GM18873 (cell line): ENCODE measurements around the gene ARHGEF2.

ENCODE experiments used
- ATAC-seq: cut with Tn5 transposase; IDR thresholded peaks from one replicate; pipeline ENCODE4 v1.9.1; 2021; ENCODE audit warnings: mild to moderate bottlenecking, moderate library complexity, moderate number of reproducible peaks; ENCODE audit not compliant: unreplicated experiment, low FRiP score

The ARHGEF2 gene

DNA sequence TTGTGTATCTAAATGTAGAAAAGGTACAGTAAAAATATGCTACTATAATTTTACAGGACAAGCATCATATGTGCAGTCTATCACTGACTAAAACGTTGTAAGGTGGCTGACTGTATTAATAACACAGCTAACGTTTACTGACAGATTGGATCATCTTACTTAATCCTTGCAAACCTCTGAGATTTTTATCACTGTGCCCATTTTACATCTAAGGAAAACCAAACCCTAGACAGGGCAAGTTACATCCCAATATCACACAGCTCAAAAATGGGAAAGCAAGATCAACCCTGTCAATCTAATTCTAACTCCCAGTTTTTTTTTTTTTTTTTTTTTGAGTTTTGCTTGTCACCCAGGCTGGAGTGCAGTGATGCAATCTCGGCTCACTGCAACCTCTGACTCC, 59.7 kb downstream of the ARHGEF2 start:
- no peak for ATAC-seq

DNA sequence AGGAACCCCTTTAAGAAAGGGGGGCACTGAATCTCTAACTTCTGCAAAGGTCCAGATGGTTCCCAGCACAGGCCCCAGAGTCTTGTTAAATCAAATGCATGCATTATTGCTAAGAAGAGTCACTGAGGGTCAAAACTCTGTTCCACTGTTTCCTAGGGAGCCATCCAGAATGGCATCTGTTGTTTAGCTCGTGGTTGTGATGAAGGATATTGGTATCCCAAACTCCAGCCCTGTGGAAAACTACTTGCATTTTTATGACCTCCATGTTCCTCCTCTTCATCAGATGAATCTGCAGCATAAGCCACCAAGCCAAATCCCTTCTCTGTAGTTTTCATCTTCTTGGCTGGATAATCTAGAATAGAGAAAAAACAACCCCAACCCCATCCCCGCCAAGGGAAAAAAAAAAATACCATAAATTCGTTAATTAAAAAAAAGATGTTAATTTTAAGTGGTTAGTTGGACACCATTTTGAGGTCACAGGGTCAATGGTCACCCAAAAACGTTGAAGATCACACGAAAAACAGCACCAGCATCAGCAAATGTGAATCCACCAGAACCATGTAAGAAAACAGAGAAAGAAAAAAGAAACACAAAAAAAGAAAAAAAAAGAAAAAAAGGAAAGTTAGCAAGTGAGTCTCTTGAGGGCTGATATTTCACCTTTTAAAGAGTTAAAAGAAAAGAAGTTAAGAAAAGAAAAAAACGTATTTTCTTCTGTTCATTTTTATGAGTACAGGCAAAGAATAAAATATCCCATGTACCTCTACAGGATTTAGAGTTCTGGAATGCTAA, 64.2 kb downstream of the ARHGEF2 start:
- no peak for ATAC-seq

DNA sequence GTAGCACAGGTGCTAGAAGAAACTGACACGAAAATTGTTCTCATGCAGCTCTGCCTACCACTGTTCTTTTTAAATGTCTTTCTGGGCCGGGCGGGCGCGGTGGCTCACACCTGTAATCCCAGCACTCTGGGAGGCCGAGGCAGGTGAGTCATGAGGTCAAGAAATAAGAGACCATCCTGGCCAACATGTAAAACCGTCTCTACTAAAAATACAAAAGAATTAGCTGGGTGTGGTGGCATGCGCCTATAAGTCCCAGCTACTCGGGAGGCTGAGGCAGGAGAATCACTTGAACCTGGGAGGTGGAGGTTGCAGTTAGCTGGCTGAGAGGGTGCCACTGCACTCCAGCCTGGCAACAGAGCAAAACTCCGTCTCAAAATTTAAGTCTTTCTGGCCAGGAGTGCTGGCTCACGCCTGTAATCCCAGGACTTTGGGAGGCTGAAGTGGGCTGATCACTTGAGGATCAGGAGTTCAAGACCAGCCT, 66.3 kb downstream of the ARHGEF2 start:
- no peak for ATAC-seq

DNA sequence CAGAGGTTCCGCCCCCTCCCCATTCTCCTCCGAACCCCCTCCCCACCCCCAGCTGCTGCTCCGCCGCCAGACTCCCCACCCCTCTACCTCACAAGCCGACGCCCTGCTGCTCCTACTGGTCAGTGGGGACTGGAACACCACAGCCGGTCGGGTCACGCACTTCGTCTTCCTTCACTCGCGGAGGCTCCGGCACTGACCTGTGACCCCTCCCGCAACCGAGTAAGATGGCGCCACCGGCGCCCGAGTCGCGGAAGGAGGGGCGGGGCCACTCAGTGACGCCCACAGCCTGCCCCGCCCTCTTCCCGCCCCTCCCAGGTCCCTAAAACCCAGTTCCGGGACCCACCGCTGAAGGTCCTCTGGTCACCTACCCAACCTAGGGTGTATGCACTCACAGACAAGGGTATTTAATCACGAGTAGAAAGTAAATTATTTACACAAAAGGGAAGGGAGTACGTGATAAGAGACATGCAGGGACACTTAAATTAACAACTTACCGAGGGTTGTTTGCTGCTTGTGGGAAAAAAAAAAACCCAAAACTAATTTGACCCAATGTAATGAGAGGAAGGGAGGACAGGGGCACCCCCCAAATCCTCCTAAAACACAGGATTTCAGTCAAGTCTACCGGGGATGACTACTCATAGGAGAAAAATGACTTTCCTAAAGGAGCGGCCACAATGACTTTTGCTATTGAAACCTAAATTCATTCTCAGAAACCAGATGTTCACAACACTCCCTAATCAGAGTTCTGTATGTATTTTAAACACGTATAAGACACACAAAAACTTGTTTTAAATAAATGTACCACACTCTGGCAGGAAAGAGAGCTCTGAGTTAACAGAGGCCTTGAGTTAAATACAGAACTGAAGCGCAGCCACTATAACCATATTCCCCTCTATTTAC, 66.9 kb downstream of the ARHGEF2 start, which contains the start of gene RIT1:
TSS of gene RIT1 (minus strand) at position 194 of the 900 bp plus-strand sequence. CDS start 588 bp downstream, outside the sequence.
- ATAC-seq: peak; percentile 76

DNA sequence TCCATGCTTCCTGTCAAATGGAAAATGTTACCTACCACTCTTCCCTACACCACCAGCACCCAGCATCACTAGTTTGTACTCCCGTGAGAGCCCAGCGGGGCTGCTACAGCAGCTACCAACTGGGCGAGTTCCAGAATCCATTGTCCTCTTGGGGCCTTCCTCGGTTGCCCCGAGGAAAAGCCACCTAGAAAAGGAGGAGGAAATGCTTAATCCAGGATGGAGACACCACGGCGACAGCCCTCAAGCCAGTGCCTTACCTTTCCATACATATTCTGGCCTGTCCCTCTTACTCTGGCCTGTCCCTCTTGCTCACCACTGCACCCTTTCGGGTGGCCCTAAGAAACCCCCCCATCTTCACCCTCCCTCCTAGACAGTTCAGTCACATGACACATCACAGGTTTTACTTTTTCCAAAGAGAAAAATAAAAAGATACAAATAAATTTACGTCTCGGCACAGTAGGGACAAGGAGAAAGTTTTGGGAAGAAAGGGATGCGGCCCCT, 67.7 kb downstream of the ARHGEF2 start:
- no peak for ATAC-seq

DNA sequence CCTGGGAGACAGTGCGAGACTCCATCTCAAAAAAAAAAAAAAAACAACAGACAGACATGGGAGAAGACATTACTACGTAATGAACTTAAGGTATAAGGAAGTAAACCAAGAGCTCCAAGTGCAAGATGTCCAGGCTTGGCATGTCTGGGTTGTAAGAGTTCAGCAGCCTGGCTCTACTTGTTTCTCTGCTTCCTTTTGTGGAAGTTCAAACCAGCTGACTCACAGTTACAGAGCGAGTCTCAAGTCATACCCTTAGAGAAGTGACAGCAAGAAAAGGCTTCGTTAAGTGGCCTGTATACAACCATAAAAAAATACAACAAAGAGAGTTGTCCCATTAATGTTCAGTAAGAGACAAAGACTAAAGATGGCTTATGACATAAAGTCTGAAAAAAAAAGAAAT, 68.5 kb downstream of the ARHGEF2 start:
- ATAC-seq: no peak

DNA sequence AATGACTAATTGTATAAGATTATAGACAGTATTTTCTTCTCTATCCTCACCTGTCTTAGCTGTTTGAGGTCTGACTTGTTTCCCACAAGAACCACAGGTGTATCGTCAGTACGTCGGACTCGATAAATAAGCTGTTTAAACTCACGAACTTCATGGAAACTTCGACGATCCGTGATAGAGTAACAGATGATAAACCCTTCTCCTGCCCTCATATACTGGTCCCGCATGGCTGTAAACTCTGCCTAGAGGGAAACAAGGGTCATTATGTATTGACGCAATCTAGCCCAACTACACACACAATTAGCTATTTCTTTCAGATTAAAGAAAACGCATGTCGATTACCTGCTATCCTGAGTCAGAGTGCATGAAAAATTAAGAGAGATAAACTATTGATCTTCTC, 74.1 kb downstream of the ARHGEF2 start:
- no peak for ATAC-seq

DNA sequence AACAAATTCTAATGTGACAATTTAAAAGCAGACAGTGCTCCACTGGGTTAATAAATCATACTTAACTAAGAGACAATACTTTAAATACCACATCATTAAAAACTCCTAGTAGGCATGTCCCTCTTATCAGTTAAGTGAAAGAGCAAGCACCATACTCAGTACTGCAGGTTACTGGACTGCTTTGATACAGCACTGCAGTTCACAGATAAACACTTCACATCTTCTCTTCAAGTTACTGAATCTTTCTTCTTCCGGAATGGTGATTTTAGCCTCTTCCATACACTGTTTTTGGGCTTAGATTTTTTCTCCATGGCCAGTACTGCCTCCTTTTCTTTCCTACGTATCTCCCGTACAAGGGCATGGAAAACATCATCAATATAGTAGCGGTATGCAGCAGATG, 78.2 kb downstream of the ARHGEF2 start:
- ATAC-seq: no peak

DNA sequence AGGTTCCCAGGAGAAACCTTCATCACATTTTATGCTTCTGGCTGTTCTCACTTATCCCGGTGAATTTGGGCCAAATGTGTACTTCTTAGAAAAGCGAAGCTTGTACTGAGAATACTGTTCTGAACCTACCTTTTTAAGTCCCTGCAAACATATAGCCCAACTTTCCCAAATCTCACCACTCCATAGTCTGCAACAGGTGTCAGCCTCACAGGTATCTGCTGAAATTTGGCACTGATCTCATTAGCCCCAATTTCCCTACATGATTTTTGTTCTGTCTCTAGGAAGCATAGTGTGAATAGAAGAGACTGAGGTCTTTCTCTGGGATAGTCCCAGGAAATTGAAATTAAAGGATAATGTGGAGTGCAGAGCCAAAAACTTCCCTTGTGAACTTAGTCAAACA, 78.7 kb downstream of the ARHGEF2 start:
- no peak for ATAC-seq

DNA sequence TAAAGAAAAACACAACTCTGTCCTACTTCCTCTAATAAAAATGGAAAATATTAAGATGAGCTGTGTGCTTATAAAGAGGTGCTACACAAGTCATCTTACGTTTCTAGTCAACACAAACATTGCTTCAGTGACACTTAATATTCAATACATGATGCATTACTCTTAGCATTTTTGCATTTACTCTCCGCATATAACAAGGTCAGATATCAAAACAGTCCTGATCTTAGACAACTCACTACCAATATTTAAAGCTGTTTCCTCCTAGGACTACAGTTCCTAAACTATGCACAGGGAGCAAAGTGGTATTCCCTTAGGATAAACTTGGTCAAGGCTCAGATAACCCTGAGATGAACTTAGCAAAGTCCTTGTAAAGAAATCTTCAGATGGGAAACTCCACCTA, 79.5 kb downstream of the ARHGEF2 start:
- ATAC-seq: no peak

DNA sequence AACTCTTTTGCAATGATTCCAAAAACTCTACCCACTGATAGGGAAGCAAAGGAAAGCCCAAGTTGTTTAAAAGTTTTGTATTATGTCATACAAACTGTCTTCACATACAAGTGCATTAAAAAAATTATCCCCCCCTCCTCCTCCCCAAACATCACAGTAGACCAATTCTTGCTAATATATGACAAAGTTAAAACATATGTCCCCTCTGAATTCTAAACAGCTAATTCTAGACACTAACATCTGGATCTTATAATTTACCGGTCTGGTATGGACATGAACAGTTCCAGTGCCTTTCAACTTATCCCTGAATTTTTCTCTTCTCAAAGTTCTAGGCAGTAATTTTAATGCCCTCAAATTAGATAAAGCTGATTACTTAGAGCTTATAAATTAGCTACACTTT, 80.6 kb downstream of the ARHGEF2 start:
- no peak for ATAC-seq
